Right lobe of liver (tissue), 6 donors: ENCODE data around the gene PDZRN4. TPM values are rescaled to one million over a fixed set of nuclear protein-coding genes. Genes with fewer than 3 reads are reported as not detected.

Source experiments
- ATAC-seq, 4 donors: fragments of 200-7000 bp; cut with Tn5 transposase; one replicate each; pipeline ENCODE4 v1.9.1; 2020; ENCODE audit warnings: mild to moderate bottlenecking in 4 of 4, moderate library complexity in 4 of 4
- DNase-seq, 3 donors: peaks; one replicate each; pipeline ENCODE4 v3.0.0-alpha.2; 2020
- H3K27ac ChIP-seq, 3 donors: fragments of 200-600 bp; one replicate each; pipeline ENCODE4 v1.8.0; 2022
- H3K27me3 ChIP-seq, 2 donors: fragments of 200-600 bp; one replicate each; pipeline ENCODE4 v1.8.0; 2022
- H3K36me3 ChIP-seq, 4 donors: fragments of 200-600 bp; sonication (generic) in 1 of 4; one replicate each; pipeline versions ENCODE4 v1.5.1 to v1.8.0; 2017 to 2022; ENCODE audit warnings: control low read depth in 1 of 4
- H3K4me1 ChIP-seq, 4 donors: fragments of 200-600 bp; sonication (generic) in 1 of 4; one replicate each; pipeline versions ENCODE4 v1.5.1 to v1.8.0; 2017 to 2022; ENCODE audit warnings: control low read depth in 1 of 4
- H3K4me3 ChIP-seq, 3 donors: fragments of 200-600 bp; one replicate each; pipeline ENCODE4 v1.8.0; 2022
- H3K9me3 ChIP-seq, 4 donors: fragments of 200-600 bp; sonication (generic) in 1 of 4; one replicate each; pipeline versions ENCODE4 v1.5.1 to v1.8.0; 2017 to 2022; ENCODE audit warnings: control low read depth in 1 of 4
- POLR2A ChIP-seq: fragments of 450-650 bp; IDR thresholded peaks from one replicate; pipeline ENCODE4 v1.6.1; 2017; ENCODE audit warnings: antibody characterized with exemption, mild to moderate bottlenecking
- WGBS: methylation state at CpG from one replicate; pipeline ENCODE4 v1.1.6; 2018; ENCODE audit warnings: low coverage, low lambda C conversion rate; ENCODE audit not compliant: insufficient coverage; ENCODE audit errors: missing lambda C conversion rate; 5-methylcytosine and 5-hydroxymethylcytosine counted together
- intact Hi-C, 2 donors: fragments of 100-400 bp; cut with DNase I; formaldehyde crosslinking; loops; one replicate each; pipeline versions ENCODE4 v1.11.2 to v1.14.1; 2022
- total RNA-seq, 6 experiments: library from RNA; depleted of rRNA in 2 of 6; stranded (reverse); fragments of >200 nt in 2 of 6; fragmentation: NEBNext Ultra II Directional in 3 of 6; extraction: Animal tissue kit (Norgen Biotek cat#: 25700) in 3 of 6; gene quantifications; one replicate each; pipeline versions ENCODE4 v1.1.0 to v1.2.4, GENCODE V29; 2016 to 2023
- TF ChIP-seq, protein P1 (sequence below), 4 donors: fragments of 200-600 bp in 3 of 4; fragments of 450-650 bp in 1 of 4; IDR thresholded peaks; one replicate each; pipeline versions ENCODE4 v1.5.1 to v1.8.0; 2016 to 2022; ENCODE audit warnings: antibody characterized with exemption in 4 of 4, mild to moderate bottlenecking in 2 of 4
- donor health status: DM: no; HTN: yes; CAD: no.
- donor health status: DM: no; HTN: no; CAD: no.
- donor health status: DM: no; HTN: no; CAD: no.
- donor health status: DM: no; HTN: yes; CAD: no.
- donor health status: DM: no; HTN: yes; CAD: no.

Gene PDZRN4
- total RNA-seq, 6 experiments from 2014 or later, result 0.12 to 0.49 (median 0.42) TPM; not detected in 1

GRCh38 chr12:41486718-41487117, 298.6 kb downstream of the PDZRN4 start:
- DNase-seq (no peak), ATAC-seq (no peak)
- intact Hi-C loops, result no loop called here
- H3K36me3 ChIP-seq, result no peaks in the 10 kb centered on the region
- H3K9me3 ChIP-seq, result no peaks in the 10 kb centered on the region
- no peak overlapping the region for H3K27ac ChIP-seq
- no peak for TF ChIP-seq POLR2A
- TF ChIP-seq, protein P1, sequence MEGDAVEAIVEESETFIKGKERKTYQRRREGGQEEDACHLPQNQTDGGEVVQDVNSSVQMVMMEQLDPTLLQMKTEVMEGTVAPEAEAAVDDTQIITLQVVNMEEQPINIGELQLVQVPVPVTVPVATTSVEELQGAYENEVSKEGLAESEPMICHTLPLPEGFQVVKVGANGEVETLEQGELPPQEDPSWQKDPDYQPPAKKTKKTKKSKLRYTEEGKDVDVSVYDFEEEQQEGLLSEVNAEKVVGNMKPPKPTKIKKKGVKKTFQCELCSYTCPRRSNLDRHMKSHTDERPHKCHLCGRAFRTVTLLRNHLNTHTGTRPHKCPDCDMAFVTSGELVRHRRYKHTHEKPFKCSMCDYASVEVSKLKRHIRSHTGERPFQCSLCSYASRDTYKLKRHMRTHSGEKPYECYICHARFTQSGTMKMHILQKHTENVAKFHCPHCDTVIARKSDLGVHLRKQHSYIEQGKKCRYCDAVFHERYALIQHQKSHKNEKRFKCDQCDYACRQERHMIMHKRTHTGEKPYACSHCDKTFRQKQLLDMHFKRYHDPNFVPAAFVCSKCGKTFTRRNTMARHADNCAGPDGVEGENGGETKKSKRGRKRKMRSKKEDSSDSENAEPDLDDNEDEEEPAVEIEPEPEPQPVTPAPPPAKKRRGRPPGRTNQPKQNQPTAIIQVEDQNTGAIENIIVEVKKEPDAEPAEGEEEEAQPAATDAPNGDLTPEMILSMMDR (IDR thresholded peaks at IDR 0.05), result no peak
- H3K4me1 ChIP-seq, result no peaks in the 10 kb centered on the region
- H3K27me3 ChIP-seq, result no peaks in the 10 kb centered on the region
- WGBS, result 60% methylated on average over 2 of the region's 2 CpGs
- no peak overlapping the region for H3K4me3 ChIP-seq

- intact Hi-C loops, result no loop called here
- TF ChIP-seq, protein P1 (IDR thresholded peaks at IDR 0.05), result no peak
- no peak for TF ChIP-seq POLR2A
Measured at GRCh38 chr12:41496009-41496408, 307.9 kb downstream of the PDZRN4 start.

GRCh38 chr12:41497409-41497808, 309.3 kb downstream of the PDZRN4 start:
- no peaks in the 10 kb centered on the region for H3K9me3 ChIP-seq
- H3K4me3 ChIP-seq, result no peak overlapping the region
- no peaks in the 10 kb centered on the region for H3K36me3 ChIP-seq
- no peaks in the 10 kb centered on the region for H3K4me1 ChIP-seq
- DNase-seq (no peak), ATAC-seq (no peak)
- H3K27ac ChIP-seq, result no peak overlapping the region
- intact Hi-C loops, result no loop called here
- no peaks in the 10 kb centered on the region for H3K27me3 ChIP-seq
- no peak for TF ChIP-seq POLR2A
- WGBS, result 29% methylated on average over 2 of the region's 2 CpGs

More at GRCh38 chr12:41496009-41496408, 307.9 kb downstream of the PDZRN4 start:
- Histone ChIP-seq H3K27ac (no peak overlapping the region), H3K36me3 (no peaks in the 10 kb centered on the region), H3K4me1 (no peaks in the 10 kb centered on the region), H3K4me3 (no peak overlapping the region), H3K9me3 (no peaks in the 10 kb centered on the region), H3K27me3 (no peaks in the 10 kb centered on the region)
- DNase-seq (no peak), ATAC-seq (no peak)
- 57% methylated on average over 3 of the region's 4 CpGs for WGBS

GRCh38 chr12:41504976-41505375, 316.9 kb downstream of the PDZRN4 start:
- H3K36me3 ChIP-seq, result no peaks in the 10 kb centered on the region
- intact Hi-C loops, result no loop called here
- DNase-seq (no peak), ATAC-seq (no peak)
- H3K27ac ChIP-seq, result no peak overlapping the region
- no peak overlapping the region for H3K4me3 ChIP-seq
- no peaks in the 10 kb centered on the region for H3K4me1 ChIP-seq
- 51% methylated on average over 5 of the region's 6 CpGs for WGBS
- no peaks in the 10 kb centered on the region for H3K9me3 ChIP-seq
- TF ChIP-seq, protein P1 (IDR thresholded peaks at IDR 0.05), result no peak
- TF ChIP-seq POLR2A, result no peak
- H3K27me3 ChIP-seq, result no peaks in the 10 kb centered on the region

GRCh38 chr12:41507286-41507685, 319.2 kb downstream of the PDZRN4 start:
- no peaks in the 10 kb centered on the region for H3K27me3 ChIP-seq
- H3K9me3 ChIP-seq, result no peaks in the 10 kb centered on the region
- H3K36me3 ChIP-seq, result no peaks in the 10 kb centered on the region
- 65% methylated on average over 3 of the region's 3 CpGs for WGBS
- H3K4me1 ChIP-seq, result no peaks in the 10 kb centered on the region
- intact Hi-C loops, result no loop called here
- DNase-seq (no peak), ATAC-seq (no peak)
- no peak overlapping the region for H3K4me3 ChIP-seq
- H3K27ac ChIP-seq, result no peak overlapping the region
- TF ChIP-seq POLR2A, result no peak
- TF ChIP-seq, protein P1 (IDR thresholded peaks at IDR 0.05), result no peak
